GM19043 (cell line): ENCODE data around the gene SUV39H2.
"Not testable (repeated sequence)": the region's sequence is repeated elsewhere in the genome, so short reads cannot be mapped to it uniquely, and the experiment has no call there.

Source experiments
- ATAC-seq: cut with Tn5 transposase; IDR thresholded peaks from one replicate; pipeline ENCODE4 v1.9.1; 2021; ENCODE audit warnings: low read depth; ENCODE audit not compliant: unreplicated experiment

The SUV39H2 gene

DNA sequence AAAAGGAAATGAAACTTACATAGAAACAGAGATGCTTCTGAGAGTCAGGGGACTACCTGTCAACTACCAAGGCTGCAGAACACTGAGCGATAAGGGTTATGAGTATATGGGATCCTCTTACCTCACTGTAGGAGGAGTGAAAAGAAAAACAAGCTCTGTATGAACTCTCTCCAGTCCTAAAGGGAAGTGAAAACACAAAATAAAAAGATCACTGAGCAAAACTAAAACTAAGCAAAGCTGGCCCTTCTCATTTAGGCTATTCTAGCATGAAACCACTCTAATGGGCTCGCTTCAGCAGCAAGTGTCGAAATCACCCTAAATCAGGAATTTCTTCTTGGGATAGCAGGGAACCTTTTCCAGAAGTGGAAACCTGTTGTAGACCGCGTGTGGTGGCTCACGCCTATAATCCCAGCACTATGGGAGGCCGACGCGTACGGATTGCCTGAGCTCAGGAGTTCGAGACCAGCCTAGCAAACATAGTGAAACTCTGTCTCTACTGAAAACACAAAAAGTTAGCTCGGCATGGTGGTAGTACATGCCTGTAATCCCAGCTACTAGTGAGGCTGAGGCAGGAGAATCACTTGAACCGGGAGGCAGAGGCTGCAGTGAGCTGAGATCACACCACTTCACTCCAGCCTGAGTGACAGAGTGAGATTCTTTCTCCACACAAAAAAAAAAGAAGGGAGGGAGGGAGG lies 48.2 kb downstream of the SUV39H2 start:
- ATAC-seq: peak; percentile 92

DNA sequence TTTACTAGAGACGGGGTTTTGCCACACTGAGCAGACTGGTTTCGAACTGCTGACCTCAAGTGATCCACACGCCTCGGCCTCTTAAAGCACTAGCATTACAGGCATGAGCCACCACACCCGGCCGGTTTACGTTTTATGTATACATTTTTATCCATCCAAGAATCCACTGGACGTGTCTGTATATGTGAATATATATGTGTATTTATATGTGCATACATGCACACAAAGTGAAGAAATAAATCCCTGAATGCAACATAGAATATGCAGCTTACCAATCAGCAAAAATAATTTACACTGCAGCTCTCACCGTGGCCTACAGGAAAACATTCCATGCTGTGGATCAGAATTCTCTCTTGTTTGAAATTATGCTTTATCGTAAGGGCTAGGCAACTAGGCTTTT lies 51.9 kb downstream of the SUV39H2 start:
- no peak for ATAC-seq

DNA sequence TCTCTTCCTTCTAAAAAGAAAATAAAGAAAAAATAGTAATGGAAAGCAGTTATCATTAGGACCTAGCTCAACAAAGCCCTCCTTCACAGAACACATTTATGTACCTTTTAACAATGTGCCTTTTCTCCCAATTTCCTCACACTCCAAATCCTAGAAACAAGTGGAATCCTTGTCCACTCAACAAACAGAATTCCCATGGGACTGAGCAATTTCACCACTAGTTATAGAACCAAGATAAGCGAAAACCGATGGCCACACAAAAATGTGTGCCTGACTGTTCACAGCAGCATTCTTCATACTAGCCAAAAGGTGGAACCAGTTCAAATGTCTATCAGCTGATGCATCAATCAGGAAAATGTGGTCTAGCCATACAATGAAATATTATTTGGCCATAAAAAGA lies 57.9 kb downstream of the SUV39H2 start:
- ATAC-seq: no peak

DNA sequence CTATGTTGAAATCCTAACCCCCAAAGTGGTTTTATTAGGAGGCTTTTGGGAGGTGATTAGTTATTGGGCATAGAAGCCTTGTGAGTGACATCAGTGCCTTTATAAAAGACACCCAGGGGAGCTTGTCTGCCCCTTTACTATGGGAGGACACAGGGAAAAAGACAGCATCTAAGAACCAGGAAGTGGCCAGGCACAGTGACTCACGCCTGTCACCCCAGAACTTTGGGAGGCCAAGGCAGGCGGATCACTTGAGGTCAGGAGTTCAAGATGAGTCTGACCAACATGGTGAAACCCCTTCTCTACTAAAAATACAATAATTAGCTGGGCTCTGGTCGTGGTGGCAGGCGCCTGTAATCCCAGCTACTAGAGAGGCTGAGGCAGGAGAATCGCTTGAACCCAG lies 60.3 kb downstream of the SUV39H2 start:
- not testable (repeated sequence) for ATAC-seq

DNA sequence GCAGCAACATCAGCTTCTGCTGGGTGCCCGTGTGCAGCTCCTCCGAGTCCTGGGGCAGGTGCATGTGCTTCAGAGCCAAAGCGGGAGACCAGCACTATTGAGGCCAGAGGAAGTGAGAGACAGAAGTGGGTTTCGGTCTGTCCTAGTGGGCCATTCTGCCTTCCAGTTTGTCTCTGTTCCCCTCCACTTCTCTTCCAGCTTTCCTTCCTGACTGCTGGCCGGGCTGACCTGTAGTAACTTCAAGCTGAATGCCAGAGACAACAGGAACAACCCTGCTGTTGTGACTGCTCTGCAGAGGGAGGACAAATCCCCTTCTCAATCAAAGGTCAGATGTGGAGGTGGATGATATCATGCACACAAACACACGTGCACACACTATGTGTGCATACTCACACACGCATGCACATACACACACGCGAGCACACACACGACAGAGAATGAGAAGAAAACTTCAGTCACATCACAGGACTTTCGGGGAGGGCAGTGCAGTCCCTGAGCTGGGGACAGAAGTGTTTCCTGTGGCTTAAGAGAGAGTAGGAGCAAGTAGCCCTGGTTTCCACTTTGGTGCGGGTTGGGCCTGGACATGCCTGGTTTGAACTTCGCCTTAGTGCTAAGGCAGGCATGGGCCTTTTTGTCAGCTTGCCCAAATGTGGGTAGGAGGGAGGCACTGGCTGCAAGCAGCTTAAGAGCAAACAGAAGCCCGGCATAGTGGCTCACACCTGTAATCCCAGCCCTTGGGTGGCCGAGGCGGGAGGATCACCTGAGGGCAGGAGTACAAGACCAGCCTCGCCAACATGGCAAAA lies 63.7 kb downstream of the SUV39H2 start:
- ATAC-seq: peak; percentile 90

DNA sequence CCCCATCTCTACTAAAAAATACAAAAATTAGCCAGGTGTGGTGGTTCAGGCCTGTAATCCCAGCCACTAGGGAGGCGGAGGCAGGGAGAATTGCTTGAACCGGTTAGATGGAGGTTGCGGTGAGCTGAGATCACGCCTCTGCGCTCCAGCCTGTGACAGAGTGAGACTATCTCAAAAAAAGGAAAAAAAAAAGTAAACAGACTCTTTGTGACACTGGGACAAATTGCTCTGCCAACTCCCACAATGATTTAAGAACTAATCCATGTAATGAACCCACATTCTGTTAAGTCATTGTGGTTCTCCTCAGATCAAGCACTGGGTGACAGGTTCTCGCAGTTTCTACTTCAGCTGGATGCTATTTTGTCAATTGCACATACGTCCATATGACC lies 64.3 kb downstream of the SUV39H2 start:
- ATAC-seq: not testable (repeated sequence)

DNA sequence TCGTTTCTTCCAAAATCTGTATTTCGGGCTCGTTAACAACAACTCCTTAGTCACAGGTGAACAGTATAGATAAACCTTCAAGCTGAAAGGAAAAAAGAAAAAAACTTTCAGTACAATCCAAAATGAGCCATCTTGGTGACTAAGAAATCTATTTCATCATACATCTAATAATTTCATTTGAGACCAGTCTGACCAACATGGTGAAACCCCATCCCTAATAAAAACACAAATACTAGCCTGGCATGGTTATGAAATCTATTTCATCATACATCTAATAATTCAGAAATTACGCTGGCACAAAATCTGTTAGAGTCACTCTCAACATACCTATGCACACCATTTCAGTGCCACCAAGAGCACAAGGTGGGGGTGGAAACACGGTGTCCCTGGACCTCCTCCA lies 66.4 kb downstream of the SUV39H2 start:
- no peak for ATAC-seq

DNA sequence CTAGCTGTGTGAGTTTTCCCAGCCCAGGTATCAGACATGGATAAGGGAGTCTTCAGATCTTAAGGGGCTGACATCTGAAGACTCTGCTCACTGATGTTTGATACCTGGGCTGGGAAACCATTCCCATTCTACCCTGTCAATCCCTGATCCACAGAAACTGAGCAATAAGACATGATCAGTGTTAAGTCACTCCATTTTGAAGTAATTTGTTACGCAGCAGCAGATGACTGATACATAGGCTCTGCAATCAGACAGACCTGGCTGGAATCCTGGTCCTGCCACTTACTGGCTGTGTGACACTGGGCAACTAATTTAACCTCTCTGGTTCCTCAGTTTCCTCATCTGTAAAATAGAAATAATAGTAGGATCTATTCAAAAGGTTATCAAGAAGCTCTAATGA lies 68.6 kb downstream of the SUV39H2 start:
- no peak for ATAC-seq

DNA sequence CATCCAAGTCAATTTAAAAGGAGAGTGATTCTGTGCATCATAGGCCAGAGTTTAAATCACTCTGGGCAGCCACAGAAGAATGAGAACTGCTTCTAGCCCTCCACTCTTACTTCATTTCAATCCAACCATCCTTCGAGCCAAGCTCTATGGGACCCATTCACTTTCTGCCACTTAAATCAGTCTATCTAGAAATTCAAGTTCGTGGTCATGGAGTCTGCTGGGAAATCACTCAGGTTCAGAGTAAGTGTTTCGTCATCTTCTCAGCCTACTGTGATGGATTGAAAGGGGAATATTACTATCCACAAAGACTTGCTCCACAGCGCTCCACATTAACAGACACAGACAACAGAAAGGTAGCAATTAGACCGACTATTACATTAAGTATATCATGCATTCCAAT lies 70.6 kb downstream of the SUV39H2 start:
- ATAC-seq: no peak

DNA sequence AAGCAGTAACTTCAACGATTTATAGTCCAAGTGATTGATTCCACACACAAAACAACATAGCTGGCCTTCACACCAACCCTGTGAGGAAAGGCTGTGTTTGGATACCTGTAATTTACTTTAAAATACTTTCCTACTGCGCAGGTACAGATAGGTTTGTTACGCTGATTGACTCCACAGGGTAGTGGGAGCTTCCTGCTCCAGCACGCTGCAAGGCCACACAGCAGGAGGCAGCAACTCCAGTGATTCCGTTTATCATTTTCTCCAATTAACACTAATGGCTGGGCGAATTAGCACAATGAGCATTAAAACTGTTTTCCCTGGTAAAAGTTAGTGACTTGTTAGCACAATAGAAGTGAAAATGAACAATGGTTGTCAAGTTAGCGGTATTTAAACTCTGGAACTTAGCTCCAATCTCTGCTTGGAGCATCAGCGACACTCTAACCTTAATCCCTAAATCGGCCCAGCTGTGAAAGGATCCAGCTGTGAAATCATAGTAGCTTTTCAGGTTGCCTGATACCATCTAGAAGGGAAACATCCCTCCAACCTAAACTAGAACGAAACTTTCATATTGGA lies 74.3 kb downstream of the SUV39H2 start:
- no peak for ATAC-seq

DNA sequence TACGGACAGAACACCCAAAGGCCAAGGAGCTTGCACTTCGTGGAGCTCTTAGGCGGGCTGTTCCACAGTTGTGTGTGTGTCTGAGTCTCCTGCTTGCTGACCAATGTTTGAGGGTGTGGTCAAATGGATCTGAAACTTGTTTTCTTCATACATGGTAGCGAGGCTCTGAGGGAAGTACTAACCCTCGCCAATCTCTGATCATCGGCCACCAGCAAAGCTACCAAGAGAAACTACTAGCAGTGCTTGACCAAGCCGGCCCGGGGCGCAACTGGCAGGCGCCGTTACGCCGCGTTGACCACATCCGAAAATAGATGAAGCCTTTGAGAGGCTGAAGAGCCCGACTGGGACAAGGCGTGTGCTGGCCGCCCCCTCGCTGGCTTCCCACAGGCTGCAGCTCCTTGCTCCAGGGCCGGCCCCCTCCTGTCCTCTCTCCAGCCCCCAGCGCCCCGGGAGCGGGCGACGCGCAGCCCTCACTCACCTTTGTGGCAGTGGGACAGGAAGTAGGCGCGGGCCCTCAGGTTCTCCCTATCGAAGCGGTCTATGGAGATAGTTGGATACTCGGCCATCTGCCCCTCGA lies 74.8 kb downstream of the SUV39H2 start:
- peak; percentile 27 for ATAC-seq
